GM12874 (cell line): ENCODE measurements around the gene CNTN5.

Source experiments
- TF ChIP-seq, protein P1 (sequence below): IDR thresholded peaks from 2 replicates; pipeline ENCODE4 v1.5.1; 2011; ENCODE audit warnings: low read depth, mild to moderate bottlenecking, control low read depth, low read length, moderate library complexity; ENCODE audit not compliant: insufficient read depth

CNTN5 gene

DNA sequence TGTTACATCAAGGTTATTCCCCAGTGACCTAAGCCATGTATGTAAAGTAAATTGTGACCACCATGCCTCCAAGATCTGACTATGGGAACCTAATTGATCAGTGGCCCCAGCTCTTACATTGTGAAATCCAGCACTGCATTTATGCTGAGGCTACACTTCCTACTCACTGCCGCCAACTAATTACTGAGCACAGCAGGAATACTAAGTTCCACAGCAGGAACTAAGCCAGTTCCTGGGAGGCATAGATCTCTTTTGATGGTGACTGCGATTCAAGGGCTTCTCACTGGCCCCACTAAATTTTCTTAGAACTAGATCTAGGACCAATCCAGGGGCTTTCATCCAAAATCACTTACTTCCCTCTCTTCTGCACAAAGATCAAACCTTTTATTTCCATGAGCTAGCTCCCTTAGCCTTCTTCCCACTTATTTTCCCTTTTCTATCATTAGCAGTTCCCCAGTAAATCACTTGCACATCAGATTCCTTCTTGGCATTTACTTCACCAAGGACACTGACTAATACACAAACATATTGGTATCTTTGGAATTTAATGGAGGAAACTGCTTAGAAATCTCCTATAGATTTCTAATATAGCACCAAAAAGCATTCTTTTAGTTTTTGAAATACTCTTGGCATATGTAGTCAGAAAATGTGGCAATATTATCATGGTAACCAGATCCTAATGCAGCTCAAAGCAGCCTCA, 46.0 kb downstream of the CNTN5 start:
- TF ChIP-seq, protein P1, sequence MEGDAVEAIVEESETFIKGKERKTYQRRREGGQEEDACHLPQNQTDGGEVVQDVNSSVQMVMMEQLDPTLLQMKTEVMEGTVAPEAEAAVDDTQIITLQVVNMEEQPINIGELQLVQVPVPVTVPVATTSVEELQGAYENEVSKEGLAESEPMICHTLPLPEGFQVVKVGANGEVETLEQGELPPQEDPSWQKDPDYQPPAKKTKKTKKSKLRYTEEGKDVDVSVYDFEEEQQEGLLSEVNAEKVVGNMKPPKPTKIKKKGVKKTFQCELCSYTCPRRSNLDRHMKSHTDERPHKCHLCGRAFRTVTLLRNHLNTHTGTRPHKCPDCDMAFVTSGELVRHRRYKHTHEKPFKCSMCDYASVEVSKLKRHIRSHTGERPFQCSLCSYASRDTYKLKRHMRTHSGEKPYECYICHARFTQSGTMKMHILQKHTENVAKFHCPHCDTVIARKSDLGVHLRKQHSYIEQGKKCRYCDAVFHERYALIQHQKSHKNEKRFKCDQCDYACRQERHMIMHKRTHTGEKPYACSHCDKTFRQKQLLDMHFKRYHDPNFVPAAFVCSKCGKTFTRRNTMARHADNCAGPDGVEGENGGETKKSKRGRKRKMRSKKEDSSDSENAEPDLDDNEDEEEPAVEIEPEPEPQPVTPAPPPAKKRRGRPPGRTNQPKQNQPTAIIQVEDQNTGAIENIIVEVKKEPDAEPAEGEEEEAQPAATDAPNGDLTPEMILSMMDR, result no peak

DNA sequence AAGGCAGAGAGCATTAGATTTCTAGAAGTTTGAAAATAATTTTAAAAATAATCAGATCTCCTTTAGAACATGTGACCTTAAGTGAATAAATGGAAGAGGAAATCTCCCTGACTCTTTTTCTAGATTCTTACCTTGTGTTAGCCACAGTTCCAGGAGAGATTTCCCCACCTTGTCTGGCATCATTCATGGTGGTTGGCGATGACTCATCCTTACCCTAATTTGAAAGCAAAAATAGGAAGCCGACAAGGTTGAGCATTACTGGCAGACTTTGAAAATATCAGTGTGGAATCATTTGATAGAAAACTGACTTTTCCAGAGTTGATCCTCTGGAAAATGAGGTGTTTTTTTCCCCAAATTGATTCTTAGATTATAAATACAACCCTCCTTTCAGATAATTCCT, 48.1 kb downstream of the CNTN5 start:
- TF ChIP-seq, protein P1, result no peak

DNA sequence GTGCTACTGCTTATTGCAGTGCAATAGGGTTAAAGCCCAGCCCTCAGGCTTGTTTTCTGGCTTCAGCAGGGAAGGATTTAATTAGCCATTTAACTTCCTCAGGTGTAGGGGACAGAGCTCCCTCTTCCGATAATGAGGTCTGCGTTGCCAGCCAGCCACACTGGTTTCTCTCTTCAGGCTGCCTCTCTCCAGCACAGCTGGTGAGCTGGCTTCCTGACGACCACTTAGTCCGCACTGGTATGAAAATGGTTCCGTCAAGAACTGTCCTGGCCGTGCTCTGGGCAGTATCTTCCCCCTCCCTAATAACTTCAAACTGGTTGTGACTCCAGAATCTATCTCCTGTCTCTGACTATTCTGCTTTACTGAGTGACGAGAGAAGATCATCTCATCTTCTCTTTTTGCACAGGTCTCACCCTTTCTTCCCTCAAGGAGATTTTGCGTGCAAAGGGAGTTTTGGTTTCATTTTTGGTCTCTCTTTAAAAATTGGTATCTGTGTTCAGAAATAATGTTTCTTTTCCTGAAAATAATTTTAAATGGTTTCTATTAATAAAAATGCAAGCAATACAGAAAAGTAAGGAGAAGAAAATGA, 49.2 kb downstream of the CNTN5 start:
- TF ChIP-seq, protein P1, result no peak

DNA sequence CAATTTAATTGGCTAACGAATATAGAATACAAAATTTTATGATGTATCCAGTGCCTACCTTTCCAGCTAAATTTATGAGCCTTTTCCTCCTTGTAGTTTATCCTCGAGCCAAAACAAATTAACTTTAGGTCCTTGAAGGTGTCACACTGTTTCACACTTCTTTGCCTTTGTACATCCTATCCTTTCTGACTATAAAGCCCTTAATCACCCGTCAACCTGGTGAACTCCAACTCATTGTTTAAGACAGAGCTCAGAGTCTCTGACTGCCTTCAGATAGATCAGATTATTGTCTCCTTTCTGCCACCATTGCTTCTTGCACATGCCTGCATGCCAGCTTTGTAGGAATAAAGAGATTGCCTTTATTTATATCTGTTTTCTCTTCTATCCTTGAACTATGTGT, 58.8 kb downstream of the CNTN5 start:
- TF ChIP-seq, protein P1, result no peak

DNA sequence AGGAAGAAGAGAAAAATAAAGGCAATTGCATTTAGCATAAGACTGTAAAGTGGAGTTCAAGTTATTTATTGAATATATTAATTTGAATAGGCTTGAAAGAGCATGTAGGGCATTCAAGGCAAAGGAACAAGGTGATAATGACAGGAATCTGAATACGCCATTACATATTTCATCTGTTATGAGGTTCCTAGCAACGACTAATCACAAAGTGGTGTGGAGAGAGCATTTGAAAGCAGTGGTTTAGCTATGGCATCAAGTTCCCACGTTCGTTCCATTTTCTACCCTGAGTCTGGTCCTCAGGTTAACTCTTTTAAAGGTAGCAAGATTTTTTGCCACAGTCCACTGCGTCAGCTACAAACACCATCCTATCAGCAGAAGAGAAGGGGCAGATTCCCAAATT, 59.4 kb downstream of the CNTN5 start:
- TF ChIP-seq, protein P1, result no peak

DNA sequence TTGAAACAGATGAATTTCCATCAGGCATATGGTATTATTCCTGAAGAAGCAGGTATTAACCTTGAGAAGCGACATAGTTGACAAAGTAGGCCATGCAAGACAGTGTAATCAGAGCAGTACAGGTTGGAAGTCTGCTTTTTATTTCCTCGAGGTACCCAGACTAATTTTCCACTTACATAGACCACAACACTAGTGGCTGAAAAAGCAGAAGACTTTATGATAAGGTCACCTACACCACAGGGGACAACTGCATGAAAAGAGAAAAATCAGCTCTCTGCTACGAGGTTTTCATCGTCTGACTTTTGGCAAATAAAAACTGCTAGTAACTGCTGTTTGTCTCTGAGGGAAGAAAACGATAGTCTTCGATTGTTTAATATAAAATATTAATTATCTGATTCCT, 77.5 kb downstream of the CNTN5 start:
- TF ChIP-seq, protein P1, result no peak

DNA sequence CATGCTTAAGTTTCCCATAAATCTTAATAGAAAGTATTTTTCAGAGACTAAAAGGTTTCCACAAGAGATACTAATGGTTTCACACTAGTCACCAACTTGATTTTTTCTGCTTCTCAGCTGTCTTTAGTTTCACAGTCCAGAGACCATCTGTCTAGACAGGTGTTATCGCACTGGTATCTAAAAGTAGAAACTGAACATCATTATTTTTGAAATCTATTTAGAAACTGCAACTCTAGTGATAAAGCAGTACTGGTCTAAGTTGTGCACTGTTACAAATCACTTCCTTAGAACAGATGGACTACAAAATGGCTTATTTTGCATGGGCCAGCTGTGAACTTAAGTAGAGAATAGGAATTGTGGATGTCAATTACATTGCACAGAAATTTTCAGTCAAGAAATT, 78.0 kb downstream of the CNTN5 start:
- TF ChIP-seq, protein P1, result no peak
